Glomerular endothelial cell (primary cell): ENCODE measurements around the gene SRL. TPM values are rescaled to one million over a fixed set of nuclear protein-coding genes. Genes with fewer than 3 reads are reported as not detected.

Source experiments
- DNase-seq: peaks from one replicate; pipeline ENCODE4 v3.0.0-alpha.2; 2011; ENCODE audit warnings: low read depth, low spot score; ENCODE audit errors: extremely low read depth
- total RNA-seq: library from RNA; depleted of rRNA; stranded (reverse); fragments of >200 nt; gene quantifications from 2 replicates; pipeline ENCODE4 v1.2.3, GENCODE V29; 2015

The SRL gene
- total RNA-seq, 1 donor from 2014 or later: 0.06 TPM

DNA sequence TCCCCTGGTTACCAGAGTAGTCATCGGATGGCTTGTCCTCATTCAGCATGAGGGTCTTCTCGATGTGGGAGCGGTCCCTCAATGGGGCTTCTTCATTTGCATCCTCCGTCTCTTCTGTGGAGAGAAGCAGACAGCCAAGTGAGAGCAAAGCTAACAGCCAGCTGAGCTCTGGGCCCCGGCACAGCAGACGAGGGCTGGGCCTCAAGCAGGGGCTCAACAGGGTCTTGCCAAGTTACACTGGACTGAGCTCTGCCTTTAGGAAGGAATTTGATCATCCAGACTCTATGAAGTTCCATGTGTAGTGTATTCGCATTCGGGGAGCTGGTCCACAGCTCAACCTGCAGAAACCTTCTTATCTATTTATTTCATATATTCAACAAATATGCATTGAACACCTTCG, 37.4 kb downstream of the SRL start:
- no peak for DNase-seq

DNA sequence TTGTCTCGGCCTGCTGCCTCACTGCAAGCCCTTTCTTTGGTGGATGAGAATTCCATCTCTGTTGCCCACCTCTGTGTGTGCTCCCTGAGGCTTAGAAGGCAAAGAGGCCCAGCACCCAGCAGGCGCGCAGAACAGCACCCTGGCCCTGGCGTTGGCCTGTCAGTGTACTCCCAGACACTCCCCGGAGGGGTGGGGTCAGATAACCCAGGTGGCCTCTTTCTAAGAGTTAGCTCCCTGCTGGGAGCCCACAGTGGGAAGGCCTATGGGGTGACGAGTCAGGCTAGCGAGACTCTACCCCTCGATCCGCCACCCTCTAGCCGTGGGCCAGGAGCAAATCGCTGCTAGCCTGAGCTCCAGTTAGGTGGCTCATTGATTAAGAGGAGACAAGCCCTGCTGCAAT, 38.1 kb downstream of the SRL start:
- DNase-seq: no peak

DNA sequence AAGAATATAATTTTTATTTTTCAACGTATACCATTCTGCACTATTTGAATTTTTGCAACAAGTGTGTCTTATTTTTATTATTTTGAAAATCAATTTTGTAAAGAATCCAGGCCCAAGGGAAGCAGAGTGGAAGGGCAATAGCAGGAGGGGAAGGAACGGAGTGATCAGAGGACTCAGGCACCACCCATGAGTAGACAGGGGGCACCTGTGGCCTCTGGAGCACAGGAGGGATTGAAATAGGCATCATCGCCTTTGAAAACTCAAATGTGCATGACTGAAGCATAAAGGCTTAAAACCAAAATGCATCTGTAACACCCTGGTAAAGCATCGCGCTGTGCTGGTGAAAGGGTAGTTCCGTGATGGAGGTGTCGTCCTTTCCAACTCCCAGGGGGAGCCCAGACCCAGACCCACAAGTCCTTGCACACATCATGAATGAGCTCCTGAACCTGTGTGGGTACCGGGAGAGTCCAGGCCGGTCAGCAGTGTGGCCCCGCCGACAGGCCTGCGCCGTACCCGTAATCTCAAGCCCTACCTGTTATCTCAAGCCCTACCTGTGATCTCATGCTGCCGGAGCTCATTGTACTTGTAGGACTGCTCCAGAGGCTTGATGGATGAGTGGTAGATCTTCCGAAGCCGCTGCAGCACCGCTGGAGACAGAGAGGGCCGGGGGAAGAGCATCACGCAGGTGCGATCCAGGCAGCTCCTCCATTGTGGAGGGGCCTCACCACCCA, 39.1 kb downstream of the SRL start:
- no peak for DNase-seq

DNA sequence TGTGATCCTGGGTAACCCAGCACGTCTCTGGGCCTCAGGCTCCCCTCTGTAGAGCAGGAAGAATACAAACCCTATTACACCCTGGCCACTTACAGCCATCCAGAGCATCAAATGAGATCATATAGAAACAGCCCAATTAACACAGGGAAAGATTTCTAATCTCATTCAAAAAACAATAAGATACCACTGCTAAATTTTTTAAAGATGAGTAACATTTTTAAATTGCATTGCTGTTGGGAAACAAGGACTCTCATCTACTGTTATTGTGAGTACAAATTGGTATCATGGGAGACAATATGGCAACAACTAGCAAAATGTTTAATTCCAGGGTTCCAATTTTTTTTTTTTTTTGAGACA, 41.1 kb downstream of the SRL start:
- no peak for DNase-seq

DNA sequence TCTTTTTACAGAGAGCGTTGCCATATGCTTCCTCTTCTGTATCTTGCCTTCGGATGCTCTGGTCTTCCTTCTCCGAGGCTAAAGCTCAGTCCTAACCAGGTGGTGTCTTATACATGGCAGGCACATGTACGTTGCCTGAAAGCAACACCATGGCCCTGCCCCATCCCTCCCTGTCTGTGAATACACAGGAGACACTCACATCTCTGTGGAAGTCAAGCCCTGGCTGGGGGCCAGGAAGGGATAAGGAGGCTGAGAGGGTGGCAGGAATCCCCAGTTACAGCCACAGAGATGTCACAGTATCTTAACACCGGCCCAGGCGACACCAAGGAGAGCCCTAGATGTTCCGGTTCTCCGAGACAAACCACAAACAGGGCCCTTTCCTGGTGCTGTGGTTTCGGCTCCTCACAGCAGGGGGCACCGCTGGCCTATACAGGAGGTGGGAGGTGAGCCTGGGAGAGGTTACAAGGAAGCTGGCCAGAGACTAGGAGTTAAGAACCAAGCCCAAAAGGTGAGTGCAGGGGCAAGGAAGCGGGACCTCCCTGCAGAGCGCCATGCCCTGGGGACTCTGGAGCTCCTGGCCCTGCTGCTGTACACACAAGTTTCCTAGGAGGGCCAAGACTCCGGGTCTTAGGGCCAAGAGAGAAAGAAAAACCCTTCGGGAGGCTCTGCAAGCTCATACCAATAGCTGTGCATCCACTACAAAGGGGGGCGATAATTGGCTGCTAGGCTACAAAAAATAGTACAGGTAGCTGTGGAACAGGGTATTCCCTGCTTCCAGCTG, 41.7 kb downstream of the SRL start:
- no peak for DNase-seq

DNA sequence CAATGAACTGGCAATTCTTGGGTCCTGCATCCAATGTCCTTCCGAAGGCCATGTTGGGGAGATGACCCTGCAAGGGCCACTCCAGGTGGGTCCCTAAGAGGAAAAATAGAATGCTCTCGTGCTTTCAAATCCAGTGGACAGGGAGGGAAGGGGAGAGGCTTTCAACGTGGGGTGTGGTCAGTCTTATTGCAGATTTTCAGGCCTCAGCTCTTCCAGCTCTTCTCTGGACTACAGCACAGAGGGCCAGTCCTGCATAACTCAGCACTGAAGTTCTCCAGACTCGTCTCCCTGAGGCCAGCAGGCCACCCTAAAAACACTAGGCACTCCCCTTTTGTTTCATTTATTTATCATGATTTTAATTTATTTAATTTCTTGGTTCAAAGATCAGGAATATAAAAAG, 43.1 kb downstream of the SRL start:
- DNase-seq: no peak

DNA sequence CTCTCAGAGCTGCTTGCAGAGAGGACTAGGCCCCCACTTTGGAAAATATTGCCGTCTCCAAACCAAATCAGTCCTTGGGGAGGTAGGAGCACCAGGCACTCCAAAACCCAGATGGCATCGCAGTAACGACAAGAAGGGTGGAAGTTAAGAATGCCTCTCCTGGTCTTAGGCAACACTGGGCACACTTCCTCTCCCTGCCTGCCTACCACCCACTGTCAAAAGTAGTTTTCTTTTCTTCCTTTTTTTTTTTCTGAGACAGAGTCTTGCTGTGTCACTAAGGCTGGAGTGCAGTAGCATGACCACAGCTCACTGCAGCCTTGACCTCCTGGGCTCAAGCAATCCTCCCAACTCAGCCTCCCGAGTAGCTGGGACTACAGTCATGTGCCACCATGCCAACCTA, 47.2 kb downstream of the SRL start:
- no peak for DNase-seq

DNA sequence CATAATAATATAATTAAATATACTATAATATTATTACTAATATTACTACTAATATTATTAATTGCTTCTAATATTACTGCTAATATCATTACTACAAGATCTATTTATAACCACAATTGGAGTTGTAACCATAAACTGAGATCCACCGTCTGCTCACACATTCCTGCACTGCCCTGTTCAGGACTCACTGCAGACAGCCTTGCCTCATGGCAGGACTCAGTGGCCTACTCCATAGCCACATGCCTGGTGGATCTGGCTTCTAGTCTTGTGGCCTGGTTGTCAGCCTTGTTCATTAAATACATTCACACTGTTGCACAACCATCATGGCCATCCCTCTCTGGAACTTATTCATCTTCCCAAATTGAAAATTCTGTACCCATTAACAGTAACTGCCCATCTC, 48.0 kb downstream of the SRL start:
- DNase-seq: no peak

DNA sequence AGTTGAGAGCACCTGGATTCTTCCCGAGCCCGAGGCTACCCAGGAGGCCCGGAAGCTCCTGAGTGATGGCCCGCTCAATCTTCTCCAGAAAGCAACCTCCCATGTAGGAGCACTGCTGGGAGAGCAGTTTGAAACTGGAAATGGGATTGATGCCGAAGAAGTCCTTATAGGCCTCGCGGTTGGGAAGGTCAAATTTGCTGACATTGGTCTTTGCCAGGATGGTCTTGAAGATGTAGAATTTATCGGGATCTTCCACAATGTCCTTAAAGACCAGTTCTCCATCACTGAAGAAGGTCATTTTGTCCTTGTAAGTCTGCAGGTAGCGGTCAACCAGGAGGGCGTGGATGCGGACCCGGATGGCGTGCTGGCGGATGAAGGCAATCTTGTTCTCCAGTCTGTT, 49.7 kb downstream of the SRL start:
- DNase-seq: no peak

DNA sequence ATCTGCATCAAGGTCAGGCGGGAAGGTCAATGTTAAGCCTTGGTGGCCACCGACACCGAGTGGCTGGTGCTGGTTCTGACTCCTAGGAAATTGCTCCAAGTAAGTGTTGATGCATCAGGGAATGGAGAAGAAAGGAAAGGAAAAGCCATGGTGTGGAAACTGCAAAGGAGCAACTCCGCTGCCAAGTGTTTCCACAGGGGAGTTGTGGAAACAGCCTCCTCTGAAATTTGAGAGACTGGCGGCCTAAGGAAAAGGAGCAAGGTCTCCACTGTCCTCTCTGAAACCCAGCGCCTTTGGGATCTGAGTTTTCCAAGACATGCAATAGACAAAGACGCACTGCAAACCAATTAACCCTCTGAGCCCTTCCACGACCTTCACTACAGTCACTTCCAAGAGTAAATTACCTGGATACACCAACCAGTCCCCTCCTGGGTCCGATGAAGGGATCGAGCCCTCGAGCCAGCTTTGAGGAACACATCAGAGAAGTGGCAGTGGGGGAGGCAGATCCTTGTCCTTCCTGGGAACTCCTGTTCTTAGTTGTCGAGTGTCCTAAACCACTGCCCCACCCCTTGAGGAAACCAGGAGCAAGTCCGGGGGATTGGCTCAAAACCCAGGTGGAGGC, 51.1 kb downstream of the SRL start:
- no peak for DNase-seq

DNA sequence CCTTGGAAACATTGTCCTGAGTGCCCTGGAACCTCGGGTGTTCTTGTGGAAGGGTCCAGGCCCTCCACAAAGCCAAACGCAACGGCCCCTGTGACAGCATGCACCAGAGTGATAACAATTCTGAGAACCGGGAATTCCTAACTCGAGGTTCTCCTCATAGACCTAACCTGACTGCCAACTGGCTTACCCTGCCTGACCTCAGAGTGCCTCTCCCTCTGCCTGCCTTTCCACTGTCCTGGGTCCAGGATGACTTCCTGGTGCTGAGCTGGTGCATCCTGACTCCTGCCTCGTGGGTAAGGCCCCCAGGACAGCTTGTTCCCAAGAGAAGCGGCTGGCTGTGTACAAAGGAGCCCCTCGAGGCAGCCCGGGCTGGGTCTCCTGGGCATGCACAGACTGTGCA, 51.8 kb downstream of the SRL start:
- no peak for DNase-seq

DNA sequence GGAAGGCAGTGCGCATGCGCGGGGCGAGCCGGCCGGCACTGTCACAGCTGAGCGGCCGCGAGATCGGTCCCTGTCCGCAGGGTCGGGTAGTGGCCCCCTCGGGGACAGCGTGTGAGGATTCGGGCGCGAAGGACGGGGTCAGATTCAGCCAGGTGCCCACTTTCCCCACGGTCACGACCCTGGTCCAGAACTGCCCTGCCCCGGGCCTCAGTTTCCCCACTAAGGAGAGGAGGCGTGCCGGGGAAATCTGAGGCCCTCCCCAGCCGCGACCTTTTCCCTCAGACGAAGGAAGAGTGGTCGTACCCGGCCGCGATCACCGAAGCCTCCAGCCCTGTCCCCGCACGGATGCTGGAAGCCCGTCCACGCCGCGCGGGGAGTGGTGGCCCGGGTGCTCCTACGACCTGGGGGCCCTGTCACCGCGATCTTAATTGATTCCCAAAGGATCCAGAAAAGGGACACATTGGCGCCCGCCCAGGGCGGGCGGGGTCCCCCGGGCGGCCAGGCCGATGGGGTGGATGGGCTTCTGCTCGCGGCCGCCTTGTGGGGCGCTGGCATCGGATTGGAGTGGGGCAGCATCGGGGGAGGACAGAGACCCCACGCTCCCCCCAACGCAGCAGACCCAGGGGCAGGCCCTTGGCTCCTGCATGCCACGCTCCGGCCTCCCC, 57.7 kb downstream of the SRL start:
- no peak for DNase-seq

DNA sequence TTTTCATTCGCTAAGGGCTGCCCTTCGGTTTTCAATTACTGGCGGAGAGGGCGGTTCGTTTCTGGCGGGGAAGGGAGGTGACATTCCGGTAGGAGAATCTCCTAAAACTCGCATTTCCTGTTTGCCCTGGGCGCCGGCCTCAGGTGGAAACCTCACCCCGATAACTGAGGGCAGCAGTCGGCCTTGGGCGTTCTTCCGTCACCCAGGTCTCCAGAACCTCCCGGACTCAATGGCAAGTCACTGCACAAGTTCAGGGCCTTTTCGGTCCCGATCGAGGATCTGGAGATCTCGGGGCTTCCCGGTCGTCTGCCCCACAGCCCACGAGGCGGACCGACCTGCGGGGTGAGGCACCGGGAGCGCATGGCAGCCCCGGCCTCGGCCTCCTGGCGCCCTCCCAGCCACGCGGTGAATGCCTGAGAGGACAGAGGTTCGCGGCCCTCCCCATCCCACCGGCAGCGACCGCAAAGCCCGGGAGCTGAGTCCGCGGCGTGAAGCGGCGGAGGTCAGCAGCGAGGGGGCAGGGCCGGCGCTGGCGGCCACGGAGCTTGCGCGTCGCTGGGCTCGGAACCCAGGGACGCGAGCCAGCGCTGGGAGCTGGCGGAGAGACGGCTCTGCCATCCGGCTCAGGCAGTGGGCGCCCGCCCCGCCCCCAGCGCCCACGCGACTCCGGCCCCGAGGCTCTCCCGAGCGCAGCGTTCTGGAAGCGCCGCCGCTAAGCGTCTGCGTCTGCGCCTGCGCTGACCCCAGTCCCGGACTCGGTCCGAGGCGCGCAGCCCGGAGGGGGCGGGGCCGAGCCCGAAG, 58.4 kb downstream of the SRL start:
- no peak for DNase-seq

DNA sequence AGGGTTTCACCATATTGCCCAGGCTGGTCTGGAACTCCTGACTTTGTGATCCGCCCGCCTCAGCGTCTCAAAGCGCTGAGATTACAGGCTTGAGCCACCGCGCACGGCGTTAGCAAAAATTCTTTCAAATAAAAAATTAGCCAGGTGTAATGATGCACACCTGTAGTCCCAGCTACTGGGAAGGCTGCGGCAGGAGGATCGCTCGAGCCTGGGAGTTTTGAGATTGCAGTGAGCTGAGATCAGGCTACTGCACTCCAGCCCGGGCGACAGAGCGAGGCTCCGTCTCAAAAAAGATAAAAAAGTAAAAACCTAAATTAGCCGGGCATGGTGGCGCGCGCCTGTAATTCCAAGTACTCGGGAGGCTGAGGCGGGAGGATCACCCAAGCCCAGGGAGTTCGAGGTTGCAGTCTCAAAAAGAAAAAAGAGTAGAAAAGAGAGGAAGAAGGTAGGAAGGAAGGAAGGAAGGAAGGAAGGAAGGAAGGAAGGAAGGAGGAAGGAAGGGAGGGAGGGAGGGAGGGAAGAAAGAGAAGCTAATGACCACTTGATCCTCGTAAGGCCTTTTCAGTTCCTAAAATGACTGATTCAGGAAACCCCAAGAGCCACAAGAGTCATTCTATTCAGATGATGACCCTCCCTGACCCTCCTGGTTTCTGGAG, 59.2 kb downstream of the SRL start:
- no peak for DNase-seq

DNA sequence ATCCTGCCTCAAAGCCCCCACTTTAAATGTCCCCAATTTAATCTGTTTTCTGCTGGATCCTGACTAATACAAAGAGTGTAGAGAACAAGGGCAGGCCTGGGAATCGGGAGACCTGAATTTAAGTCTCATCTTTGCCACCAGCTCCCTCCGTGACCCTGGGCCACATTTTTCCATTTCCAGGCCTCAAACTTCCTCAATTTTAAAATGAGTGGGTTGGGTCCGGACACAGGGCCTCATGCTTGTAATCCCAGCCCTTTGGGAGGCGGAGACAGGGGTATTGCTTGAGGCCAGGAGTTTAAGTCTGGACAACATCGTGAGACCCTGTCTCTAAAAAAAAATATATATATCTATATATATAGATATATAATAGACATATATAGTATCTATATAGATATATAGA, 61.4 kb downstream of the SRL start:
- no peak for DNase-seq

DNA sequence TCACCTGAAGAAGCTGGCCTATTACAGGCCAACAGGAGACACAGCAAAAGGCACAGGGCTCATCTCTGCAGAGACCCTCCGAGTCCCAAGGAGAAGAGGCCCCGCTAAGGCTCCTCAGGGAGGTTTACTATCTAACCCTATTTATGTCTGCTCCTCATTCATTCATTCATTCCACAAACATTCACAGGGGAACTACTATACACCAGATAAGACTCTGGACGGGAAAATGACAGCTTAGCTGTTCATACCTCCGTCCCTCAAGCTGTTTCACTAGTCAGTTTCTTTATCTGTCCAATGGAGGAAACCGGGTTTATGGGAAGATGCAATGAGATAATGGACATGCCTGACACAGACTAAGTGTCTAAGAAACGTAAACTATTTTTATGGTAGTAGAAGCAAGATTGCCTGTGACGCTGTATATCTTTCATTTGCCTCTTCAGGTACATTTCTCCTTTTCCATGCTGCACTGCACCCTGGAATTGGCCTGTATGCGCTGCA, 62.1 kb downstream of the SRL start:
- no peak for DNase-seq

DNA sequence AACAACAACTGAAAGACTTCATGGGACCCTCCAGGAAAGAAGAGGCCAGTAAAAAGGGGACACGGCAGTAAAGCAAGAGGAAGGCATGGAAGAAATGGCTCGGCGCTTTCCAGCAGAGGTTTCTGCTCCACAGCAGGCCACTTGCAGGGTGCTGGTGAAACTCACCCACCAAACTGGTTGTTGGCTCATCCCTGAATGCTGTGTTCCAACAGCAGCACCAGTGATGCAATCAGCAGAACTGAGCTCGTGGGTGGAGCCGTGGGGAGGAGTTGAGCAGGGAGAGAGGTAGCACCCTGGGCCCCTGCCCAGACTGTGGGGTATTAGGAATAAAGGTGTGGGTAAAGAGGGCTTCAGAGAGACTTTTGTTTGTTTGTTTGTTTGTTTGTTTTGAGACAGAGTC, 62.9 kb downstream of the SRL start:
- DNase-seq: no peak

DNA sequence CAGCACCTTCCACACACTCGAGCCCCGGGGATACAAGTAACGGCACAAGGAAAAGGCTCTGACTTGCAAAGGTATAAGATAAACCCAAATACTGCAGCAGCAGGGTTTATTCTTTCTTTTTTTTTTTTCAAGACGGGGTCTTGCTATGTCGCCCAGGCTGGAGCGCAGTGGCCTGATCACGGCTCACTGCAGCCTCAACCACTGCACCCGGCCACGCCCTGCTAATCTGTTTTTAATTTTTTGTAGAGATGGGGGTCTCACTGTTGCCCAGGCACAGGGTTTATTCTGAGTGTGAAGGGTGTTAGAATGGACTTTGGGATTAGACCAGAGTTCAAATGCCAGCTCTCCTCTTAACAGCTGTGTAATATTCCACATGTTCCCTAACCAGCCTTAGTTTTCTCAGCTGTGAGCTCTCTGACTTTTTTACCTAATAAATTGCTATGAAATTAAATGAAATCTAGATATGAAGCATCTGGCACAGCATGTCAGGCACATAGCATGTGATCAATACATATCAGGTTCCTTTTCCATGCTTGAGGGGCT, 63.3 kb downstream of the SRL start:
- no peak for DNase-seq

DNA sequence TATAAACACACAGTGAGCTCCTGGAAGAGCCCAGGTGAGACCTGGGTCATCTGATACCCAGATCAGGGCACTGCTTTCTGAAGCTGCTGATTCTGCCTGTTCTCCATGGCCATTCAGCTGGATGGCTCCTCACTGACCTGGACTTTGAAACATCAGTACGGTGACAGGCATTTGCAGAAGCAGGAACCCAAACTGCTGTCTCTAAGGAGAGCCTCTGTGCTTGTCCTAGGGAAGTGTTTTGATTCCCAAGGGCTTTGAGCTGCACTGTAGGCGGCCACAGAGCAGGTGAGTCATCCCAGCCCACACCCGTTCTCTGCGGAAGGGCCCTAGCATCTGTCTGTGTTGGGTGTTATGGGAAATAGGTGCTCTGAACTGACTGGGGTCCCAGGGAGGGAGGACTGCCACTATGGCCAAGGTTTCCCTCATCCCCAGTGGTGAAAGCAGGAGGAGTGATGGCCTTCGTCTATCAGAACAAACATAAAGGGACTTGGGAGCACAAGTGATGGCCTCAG, 64.9 kb downstream of the SRL start:
- no peak for DNase-seq

DNA sequence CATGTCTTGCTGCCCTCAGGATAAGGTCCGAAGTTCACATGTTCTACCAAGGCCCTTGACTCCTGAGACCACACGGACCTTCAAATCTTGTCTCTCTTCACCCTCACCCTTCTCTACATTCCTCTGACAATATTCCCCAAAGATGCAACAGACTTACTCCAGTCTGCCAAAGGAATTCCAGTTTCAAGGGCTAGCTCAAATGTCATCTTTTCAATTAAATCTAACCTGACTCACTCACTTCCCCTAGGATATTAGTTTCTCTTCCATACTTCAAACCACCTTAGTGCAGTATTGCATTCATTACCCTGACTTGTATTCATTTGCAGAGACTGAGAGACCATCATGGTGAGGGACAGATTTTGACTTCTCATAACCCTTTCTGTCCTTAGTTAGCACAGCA, 66.0 kb downstream of the SRL start:
- DNase-seq: no peak
